ENCODE results near the gene MGAT4A. TPM values are rescaled to one million over a fixed set of nuclear protein-coding genes. Genes with fewer than 3 reads are reported as not detected.

MGAT4A gene
- total RNA-seq, 4 donors from 2014 or later = 4.2 to 14.1 (median 12.2) TPM

DNA sequence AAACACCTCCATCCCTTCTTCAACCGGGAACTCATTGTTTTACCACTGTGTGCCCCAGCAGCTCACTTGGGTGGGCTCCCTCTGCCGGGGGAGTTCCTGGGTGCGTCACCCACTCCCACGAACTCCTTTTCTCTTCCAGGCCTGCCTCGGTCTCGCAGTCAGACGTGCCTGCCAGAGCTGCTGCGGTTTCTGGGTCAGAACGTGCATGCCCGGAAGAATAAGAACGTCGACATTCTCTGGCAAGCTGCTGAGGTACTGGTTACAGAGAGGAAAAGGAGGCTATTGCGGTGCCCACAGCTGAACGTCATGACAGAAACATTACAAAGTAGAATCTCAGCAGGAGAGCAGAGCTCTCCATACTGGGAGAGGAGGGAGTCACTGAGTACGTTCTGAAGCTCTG lies 158.3 kb downstream of the MGAT4A start:
- intact Hi-C loops (cut with DNase I; ENCODE audit: low total_unique reads) (loop anchor here (10.0 kb wide), 1 partner anchor 1888 kb away; no protein-coding TSS in a partner anchor), in situ Hi-C loops (cut with MboI; ENCODE audit: low sequenced_read_pairs in 4 of 4) (loop anchor here in 1 of 4 donors (25.0 kb wide), 1 partner anchor 160 kb away; no protein-coding TSS in a partner anchor)
- ATAC-seq (no peak), DNase-seq (no peak)
- Histone ChIP-seq H3K27ac (no peak overlapping the region), H3K27me3 (no peaks in the 10 kb centered on the region), H3K9me3 (no peaks in the 10 kb centered on the region), H3K4me1 (no peaks in the 10 kb centered on the region), H3K36me3 (peaks cover 0 to 38% of the 10 kb centered on the region in 2 donors), H3K4me3 (no peak overlapping the region)
- TF ChIP-seq, protein P1, sequence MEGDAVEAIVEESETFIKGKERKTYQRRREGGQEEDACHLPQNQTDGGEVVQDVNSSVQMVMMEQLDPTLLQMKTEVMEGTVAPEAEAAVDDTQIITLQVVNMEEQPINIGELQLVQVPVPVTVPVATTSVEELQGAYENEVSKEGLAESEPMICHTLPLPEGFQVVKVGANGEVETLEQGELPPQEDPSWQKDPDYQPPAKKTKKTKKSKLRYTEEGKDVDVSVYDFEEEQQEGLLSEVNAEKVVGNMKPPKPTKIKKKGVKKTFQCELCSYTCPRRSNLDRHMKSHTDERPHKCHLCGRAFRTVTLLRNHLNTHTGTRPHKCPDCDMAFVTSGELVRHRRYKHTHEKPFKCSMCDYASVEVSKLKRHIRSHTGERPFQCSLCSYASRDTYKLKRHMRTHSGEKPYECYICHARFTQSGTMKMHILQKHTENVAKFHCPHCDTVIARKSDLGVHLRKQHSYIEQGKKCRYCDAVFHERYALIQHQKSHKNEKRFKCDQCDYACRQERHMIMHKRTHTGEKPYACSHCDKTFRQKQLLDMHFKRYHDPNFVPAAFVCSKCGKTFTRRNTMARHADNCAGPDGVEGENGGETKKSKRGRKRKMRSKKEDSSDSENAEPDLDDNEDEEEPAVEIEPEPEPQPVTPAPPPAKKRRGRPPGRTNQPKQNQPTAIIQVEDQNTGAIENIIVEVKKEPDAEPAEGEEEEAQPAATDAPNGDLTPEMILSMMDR (IDR thresholded peaks at IDR 0.05 in 4 of 5, conservative IDR thresholded peaks at IDR 0.05 in 1 of 5) = no peak
- no peak for TF ChIP-seq POLR2A (IDR thresholded peaks at IDR 0.05)

DNA sequence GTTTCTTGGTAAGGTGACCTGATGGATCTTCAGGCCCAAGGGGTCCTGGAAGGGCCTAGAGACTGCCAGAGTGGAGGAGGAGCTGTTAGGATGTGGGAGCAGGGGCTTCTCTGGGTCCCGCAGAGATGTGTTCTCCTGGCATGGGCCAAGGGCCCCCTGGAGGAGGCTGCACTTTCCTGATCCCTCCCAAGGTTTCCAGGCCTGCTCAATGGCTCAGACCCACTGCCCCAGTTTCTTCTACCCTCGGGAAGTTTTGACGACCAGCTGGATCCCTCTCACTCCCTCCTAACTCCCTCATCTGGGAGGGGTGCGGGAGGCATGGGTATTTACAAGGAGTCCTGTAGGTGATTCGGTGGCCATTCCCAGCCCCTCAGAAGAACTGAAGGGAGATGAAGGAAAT lies 158.7 kb downstream of the MGAT4A start:
- no peak for DNase-seq
- intact Hi-C loops (cut with DNase I; ENCODE audit: low total_unique reads) = loop anchor here (10.0 kb wide), 1 partner anchor 1887 kb away; no protein-coding TSS in a partner anchor

DNA sequence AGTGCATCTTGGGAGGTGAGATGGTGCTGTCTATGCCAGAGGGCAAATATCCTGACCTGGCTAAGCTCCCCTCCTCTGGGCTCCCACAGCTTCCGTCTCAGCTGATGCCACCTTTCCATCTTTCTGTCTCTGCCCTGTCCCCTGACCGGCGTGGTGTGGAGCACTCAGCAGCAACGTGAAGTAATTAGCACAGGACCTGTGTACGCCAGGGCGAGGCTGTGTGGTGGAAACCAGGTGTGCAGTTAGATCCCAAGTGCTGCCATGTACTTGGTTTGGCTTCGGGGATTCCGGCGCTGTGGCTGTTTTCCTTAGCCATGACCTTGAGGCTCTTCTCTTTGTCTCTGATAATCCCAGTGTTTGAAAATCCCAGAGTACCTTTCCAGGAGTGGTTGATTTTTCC lies 159.1 kb downstream of the MGAT4A start:
- no peaks in the 10 kb centered on the region for H3K9me3 ChIP-seq
- H3K27ac ChIP-seq = no peak overlapping the region
- H3K27me3 ChIP-seq = no peaks in the 10 kb centered on the region
- no peak overlapping the region for H3K4me3 ChIP-seq
- intact Hi-C loops (cut with DNase I; ENCODE audit: low total_unique reads) = loop anchor here (10.0 kb wide), 1 partner anchor 1887 kb away; no protein-coding TSS in a partner anchor
- H3K4me1 ChIP-seq = no peaks in the 10 kb centered on the region
- DNase-seq (no peak), ATAC-seq (no peak)
- no peak for TF ChIP-seq POLR2A (IDR thresholded peaks at IDR 0.05)
- TF ChIP-seq, protein P1 (IDR thresholded peaks at IDR 0.05 in 4 of 5, conservative IDR thresholded peaks at IDR 0.05 in 1 of 5) = no peak
- H3K36me3 ChIP-seq = peaks cover 0 to 31% of the 10 kb centered on the region in 2 donors
- in situ Hi-C loops (cut with MboI; ENCODE audit: low sequenced_read_pairs in 4 of 4) = loop anchor here in 1 of 4 donors (25.0 kb wide), 1 partner anchor 159 kb away; no protein-coding TSS in a partner anchor

More for the DNA sequence above, 158.7 kb downstream of the MGAT4A start:
- in situ Hi-C loops (cut with MboI; ENCODE audit: low sequenced_read_pairs in 4 of 4) = loop anchor here in 1 of 4 donors (25.0 kb wide), 1 partner anchor 160 kb away; no protein-coding TSS in a partner anchor
- H3K36me3 ChIP-seq = peaks cover 0 to 35% of the 10 kb centered on the region in 2 donors
- H3K27ac ChIP-seq = no peak overlapping the region
- TF ChIP-seq, protein P1 (IDR thresholded peaks at IDR 0.05 in 4 of 5, conservative IDR thresholded peaks at IDR 0.05 in 1 of 5) = no peak
- TF ChIP-seq POLR2A (IDR thresholded peaks at IDR 0.05) = no peak
- H3K4me3 ChIP-seq = no peak overlapping the region
- no peaks in the 10 kb centered on the region for H3K4me1 ChIP-seq
- no peaks in the 10 kb centered on the region for H3K27me3 ChIP-seq
- H3K9me3 ChIP-seq = no peaks in the 10 kb centered on the region
- no peak for ATAC-seq

DNA sequence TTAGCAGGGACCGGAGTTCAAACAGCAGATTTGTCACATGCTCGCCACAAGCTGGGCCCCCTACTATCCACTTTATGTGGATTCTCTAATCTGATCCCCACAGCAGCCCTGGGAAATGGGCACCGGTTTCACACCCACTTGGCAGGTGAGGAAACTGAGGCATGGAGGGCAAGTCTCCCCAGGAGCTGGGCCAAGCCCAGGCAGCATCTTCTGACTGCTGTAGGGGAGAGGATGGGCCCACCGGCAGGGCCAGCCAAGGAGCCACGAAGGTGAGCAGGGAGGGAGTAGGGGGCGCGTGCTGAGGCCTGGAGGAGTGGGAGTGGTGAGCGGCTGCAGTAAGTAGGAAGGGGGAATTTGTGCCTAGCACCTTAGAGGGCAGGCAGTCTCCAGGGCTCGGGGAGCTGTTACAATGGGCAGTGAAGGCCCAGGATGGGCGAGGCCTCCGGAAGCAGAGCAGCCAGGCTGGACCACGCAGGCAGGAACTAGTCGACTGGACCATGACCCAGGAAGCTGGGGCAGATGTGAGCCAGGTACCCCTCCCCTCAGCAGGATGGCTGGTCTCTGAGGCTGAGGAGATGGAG lies 159.7 kb downstream of the MGAT4A start:
- Histone ChIP-seq H3K4me3 (no peak overlapping the region), H3K9me3 (no peaks in the 10 kb centered on the region), H3K36me3 (peaks cover 0 to 37% of the 10 kb centered on the region in 2 donors), H3K27me3 (no peaks in the 10 kb centered on the region), H3K4me1 (no peaks in the 10 kb centered on the region), H3K27ac (no peak overlapping the region)
- ATAC-seq (no peak), DNase-seq (no peak)
- intact Hi-C loops (cut with DNase I; ENCODE audit: low total_unique reads) (loop anchor here (10.0 kb wide), 1 partner anchor 1886 kb away; no protein-coding TSS in a partner anchor), in situ Hi-C loops (cut with MboI; ENCODE audit: low sequenced_read_pairs in 4 of 4) (loop anchor here in 1 of 4 donors (25.0 kb wide), 1 partner anchor 159 kb away; no protein-coding TSS in a partner anchor)
- TF ChIP-seq POLR2A (IDR thresholded peaks at IDR 0.05) = no peak
- TF ChIP-seq, protein P1 (IDR thresholded peaks at IDR 0.05 in 4 of 5, conservative IDR thresholded peaks at IDR 0.05 in 1 of 5) = no peak

Measured in gastrocnemius medialis (tissue), 4 donors.